MM.1S (cell line): ENCODE results near the gene SYT17.

Experiments used
- CTCF ChIP-seq: fragments of 300-600 bp; sonication (generic); IDR thresholded peaks from 2 replicates; pipeline ENCODE4 v1.5.1; 2016; ENCODE audit warnings: antibody characterized with exemption, low read length, mixed read lengths
- EZH2 ChIP-seq: fragments of 300-600 bp; sonication (generic); optimal IDR thresholded peaks from 2 replicates; pipeline ENCODE3; 2017; ENCODE audit warnings: low read depth, mild to moderate bottlenecking, antibody characterized with exemption, low read length, mixed read lengths

DNA sequence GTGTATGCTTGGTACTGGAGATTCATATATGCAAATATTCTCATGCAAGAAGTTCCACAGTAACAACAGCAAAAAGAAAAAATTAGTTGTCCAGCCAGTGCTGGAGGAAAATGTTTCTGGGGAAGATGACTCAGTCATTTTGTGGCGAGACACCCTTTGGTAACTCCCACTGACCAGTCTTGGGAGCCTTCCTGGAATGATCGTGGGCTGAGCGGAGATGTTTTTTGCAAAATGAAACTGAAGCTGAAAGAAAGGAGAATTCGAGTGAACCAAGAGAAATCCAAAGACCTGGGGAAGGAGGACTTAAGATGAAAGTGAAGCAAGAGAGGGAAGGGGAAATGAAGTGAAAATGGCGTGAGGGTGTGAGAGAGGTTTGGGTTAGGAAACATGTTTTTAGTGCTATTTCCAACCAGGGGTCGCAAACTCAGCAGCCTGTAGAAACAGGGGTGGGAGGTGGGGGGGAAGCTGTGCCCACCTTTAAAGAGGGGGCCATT is 49.1 kb upstream of the SYT17 start:
- TF ChIP-seq CTCF (no peak), EZH2 (no peak)
